ENCODE measurements around the gene SIGLEC14. TPM values are rescaled to one million over a fixed set of nuclear protein-coding genes. Genes with fewer than 3 reads are reported as not detected.
"Not testable (repeated sequence)": the region's sequence is repeated elsewhere in the genome, so short reads cannot be mapped to it uniquely, and the experiment has no call there.

SIGLEC14 gene, protein sequence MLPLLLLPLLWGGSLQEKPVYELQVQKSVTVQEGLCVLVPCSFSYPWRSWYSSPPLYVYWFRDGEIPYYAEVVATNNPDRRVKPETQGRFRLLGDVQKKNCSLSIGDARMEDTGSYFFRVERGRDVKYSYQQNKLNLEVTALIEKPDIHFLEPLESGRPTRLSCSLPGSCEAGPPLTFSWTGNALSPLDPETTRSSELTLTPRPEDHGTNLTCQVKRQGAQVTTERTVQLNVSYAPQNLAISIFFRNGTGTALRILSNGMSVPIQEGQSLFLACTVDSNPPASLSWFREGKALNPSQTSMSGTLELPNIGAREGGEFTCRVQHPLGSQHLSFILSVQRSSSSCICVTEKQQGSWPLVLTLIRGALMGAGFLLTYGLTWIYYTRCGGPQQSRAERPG
- not detected in 2 replicates for total RNA-seq

DNA sequence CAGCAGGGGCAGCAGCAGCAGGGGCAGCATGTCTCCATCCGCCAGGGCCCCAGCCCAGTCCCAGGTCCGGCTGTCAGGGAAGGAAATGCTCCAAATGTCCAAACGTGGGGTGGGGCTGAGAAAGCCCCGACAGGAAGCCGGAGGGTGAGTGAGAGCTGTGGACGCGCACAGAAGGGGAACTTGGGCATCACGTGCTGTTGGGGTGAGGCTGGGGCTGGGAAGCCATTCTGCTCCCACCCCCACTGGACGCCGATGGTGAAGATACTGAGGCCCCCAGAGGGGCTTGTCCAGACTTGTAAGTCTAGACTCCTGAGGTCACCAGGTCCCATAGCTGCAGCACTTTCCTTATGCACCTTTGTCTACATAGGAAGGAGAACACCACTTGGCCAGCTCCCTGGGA, at the start of gene SIGLEC14:
Gene SIGLEC14 (minus strand): TSS at position 96 of the 400 bp plus-strand sequence. CDS start 66 bp downstream, at position 30.
- intact Hi-C loops (cut with micrococcal nuclease) = not testable (repeated sequence)

DNA sequence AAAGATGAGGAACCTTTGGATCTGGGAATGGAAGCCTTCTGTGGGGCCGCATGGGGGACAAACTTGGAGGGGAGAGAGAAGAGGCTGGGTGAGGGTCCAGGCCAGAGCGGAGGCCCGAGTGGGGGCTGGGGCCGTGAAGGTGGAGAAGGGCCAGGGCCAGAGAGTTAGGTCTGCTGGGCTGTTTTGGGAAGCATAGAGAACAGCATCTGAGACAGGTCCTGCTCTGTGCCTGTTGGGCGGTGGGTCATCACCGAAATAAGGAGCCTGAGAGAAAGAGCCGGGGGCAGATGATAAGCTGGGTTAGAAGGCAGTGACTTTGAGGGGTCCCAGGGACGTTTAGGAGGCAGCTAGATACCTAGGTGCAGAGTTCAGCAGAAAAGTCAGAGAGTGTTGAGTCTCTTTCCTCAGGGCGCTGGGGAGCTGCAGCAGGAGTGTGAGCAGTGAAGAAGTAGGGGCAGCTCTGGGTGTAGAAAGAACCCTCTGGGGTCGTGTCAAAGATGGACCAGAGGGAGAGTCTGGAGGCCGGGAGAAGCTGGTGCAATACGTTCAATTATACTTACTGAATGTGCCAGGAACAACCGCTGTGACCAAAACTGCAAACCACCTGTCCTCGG, 49.2 kb upstream of the SIGLEC14 start:
- intact Hi-C loops (cut with micrococcal nuclease) = no loop called here

DNA sequence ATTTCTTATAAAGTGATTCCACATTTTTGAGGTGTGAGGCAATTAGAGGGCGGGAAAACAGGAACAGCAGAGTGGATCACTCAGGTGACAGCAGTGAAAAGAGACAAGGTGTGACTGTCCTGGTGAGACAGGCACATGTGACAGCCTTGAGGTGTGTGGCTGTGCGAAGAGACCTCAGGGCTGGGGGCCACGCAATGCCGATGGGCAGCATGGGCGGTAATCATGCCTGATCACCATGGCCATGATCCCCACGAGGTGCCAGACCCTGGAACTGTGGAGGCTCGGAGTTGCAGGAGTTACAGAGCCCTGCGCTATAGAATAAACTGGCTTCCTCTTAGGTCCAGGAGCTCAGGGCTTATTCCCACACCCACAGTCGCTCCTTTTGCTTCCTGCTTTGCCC, 48.5 kb upstream of the SIGLEC14 start:
- intact Hi-C loops (cut with micrococcal nuclease) = no loop called here

DNA sequence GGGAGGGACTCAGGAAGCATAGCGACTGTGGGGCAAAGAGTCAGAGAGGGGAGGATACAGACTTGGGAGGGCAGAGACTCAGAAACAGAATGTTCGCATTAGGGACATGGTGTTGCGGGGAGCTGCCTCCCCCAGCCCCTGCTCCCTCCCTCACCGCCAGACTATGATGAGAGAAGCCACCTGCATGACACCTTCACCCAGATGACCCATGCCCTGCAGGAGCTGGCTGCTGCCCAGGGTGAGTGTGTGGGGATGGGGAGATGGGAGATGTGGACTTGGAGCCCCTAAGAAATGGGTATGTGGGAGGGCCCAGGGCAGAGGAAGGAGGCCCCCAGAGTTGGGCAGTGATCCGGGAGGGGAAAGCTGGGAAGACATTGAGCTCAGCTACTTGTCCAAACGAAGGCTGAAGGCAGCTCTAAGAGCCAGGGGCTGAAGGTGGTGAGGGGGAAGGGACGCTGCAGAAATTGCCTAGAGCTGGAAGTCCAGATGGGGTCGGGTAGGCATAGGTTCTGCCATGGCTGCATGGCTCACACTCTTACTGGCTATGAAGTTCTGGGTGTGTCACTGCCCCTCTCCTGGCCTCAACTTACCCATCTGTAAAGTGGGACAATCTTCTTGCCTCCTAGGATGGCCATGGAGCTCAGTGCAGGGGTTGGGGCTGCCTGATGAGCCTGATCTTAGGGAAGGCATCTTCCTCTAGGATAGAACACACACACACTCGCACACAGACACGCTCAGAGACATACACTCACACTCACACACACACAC, 47.9 kb upstream of the SIGLEC14 start:
- intact Hi-C loops (cut with micrococcal nuclease) = no loop called here

DNA sequence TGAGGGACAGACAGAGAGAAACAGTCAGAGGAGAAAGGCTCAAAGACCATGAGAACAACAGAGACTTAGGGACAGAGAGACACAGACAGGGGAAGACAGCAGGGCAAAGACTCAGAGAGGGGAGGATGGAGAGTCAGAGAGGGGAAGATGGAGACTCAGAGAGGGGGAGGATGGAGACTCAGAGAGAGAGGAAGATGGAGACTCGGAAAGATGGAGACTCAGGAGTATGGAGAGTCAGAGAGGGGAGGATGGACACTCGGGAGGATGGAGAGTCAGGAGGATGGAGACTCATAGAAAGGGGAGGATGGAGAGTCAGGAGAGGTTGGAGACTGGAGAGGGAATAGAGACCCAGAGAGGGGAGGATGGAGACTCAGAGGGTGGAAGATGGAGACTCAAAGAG, 47.2 kb upstream of the SIGLEC14 start:
- intact Hi-C loops (cut with micrococcal nuclease) = no loop called here

DNA sequence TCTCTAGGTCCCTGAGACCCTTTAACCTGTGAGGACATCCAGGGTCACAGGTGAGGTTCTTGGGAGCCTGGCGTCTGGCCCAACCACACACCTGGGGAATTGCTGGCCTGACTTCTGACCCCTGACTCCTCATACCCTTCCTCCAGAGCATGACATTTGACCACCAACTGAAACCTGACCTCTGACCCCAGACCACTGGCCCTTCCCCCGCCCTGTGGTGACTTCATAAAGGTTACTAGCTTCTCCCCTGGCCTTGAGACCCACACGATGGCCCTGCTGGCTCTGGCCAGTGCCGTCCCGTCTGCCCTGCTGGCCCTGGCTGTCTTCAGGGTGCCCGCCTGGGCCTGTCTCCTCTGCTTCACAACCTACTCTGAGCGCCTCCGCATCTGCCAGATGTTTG, 46.6 kb upstream of the SIGLEC14 start, which contains the start of gene SPACA6:
Gene SPACA6 (plus strand): TSS at position 71 of the 400 bp plus-strand sequence. CDS start 197 bp downstream, at position 268.
- intact Hi-C loops (cut with micrococcal nuclease) = no loop called here

DNA sequence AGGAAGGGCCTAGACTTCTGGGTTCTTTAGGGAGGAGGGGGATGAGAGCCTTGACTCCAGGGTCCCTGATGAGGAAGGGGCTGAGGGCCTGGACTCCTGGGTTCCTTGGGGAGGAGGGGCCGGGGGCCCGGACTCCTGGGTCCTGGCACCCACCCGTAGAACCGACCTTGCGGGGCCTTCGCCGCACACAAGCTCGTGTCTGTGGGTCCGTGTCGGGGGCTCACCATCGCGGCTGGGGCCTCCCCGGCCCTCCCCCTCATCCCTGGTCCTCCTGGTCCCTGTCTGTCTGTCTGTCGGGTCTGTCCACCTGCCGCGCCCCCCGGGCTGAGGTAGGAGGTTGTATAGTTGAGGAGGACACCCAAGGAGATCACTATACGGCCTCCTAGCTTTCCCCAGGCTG, 45.8 kb upstream of the SIGLEC14 start:
- intact Hi-C loops (cut with micrococcal nuclease) = no loop called here

DNA sequence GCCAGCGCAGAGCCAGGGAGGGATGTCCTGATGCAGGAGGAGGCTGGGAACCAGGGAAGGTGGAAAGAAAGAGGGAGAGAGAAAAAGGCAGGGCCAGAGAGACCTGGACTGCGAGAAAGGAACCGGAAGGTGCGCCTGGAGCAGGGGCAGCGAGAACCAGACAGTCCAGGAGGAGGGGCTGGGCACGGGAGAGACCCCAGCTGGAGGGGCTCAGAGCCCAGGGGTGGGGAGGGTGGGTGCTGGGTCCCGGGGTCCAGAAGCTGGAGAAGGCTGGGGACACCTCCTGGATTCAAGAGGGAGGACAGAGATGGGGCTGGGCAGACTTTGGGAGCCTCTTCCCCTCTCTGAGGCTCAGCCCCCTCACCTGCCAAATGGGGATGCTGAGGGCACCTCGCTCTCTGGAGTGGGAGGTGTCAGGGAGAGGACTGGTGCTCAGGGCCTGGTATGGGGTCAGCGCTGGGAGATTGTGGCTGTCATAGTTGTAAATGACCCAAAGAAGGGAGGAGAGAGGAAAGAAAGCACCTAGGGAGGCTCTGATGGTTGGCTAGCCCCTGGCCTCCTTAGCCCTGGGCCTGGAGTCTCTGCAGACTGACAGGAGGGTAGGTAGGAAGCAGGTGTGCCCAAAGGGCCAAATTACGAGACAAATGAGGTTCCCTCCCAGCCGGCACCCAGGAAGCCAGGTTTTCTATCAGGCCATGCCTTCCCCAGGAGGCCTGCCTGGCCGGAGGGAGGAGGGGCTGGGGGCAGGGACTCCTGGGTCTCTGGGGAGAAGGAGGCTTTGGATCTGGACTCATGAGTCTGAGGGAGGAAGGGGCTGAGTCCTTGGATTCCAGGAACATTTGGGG, 45.2 kb upstream of the SIGLEC14 start:
- intact Hi-C loops (cut with micrococcal nuclease) = no loop called here

DNA sequence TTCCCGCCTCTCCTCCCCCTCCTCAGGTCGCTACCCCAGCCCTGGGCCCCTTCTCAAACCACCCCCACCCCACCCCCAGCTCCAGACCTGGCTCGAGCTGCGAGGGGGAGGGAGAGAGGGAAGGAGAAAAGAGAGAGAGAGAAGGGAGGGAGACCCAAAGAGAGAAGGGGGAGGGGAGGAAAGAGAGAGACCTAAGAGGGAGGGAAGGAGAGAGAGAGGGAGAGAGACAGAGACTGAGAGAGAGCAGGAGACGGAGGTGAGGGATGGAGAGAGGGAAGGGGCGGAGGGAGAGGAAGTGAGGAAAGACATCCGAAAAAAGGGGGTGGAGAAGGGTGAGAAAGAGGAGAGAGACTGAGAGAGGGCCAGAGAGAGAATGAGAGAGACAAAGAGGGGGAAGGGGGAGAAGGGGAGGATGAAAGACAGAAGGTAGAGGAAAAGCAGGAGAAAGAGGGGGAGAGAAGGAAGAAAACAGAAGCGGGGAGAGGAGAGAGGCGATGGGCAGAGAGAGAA, 44.5 kb upstream of the SIGLEC14 start:
- intact Hi-C loops (cut with micrococcal nuclease) = no loop called here

DNA sequence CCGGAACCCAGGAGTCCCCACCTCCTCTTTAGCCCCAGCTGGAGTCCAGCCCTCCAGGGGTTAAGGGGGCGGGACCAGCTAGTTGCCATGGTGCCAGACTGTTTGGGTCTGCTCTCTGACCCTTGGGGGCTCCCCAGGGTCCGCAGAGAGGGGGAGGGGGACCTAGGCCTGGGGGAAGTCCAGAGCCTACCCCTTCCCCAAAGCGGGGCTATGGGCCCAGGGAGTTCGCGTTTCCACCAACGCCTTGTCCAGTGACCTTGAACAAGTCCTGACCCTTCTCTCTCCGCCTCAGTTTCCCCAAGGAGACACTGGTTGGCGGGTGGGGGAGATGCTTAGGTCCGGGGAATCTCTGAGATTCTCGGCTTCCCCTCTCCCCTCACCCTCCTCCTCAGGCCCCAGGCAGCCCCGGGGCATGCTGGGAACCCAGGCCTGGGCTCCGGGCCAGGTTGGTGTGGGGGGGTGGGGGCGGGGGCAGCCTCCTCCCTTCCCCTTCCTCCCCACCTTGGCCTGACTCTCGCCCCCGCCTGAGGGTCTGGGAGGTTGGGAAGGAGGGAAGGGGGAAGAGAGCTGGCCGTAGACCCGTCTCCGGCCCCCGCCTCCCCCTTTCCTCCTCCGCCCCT, 43.9 kb upstream of the SIGLEC14 start:
- intact Hi-C loops (cut with micrococcal nuclease) = loop anchor here (1.0 kb wide), 1 partner anchor 14 kb away; no protein-coding TSS in a partner anchor

DNA sequence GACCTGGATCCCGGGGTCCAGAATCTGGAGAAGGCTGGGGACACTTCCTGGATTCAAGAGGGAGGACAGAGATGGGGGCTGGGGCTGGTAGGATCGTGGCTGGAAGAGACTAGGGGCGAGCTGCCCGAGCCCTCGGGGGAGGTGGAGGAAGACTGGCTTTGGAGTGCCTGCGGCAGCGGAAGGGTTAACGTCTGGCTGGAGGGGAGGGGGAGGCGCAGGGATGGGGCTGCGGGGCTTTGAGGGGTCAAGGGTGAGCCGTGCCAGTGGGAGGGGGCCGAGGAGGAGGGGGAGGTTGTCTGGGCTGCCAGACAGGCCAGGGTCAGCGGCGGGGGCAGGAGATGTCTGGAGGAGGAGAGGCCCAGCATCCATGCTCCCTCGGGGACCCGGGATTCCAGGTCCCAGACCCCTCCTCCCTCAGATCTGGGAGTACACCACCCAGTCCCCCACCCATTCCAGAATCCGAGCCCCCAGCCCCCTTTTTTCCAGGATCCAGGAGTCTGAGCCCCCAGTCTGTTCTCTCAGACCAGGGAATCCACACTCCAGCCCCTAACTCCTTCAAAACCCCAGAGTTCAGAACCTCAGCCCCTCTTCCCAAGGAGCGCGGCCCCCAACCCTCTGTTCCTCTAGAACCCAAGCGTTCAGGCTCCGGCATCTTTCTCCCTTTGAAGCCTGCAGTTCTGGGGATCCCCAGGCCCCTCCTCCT, 43.3 kb upstream of the SIGLEC14 start:
- intact Hi-C loops (cut with micrococcal nuclease) = loop anchor here (1.0 kb wide), 1 partner anchor 14 kb away; no protein-coding TSS in a partner anchor

DNA sequence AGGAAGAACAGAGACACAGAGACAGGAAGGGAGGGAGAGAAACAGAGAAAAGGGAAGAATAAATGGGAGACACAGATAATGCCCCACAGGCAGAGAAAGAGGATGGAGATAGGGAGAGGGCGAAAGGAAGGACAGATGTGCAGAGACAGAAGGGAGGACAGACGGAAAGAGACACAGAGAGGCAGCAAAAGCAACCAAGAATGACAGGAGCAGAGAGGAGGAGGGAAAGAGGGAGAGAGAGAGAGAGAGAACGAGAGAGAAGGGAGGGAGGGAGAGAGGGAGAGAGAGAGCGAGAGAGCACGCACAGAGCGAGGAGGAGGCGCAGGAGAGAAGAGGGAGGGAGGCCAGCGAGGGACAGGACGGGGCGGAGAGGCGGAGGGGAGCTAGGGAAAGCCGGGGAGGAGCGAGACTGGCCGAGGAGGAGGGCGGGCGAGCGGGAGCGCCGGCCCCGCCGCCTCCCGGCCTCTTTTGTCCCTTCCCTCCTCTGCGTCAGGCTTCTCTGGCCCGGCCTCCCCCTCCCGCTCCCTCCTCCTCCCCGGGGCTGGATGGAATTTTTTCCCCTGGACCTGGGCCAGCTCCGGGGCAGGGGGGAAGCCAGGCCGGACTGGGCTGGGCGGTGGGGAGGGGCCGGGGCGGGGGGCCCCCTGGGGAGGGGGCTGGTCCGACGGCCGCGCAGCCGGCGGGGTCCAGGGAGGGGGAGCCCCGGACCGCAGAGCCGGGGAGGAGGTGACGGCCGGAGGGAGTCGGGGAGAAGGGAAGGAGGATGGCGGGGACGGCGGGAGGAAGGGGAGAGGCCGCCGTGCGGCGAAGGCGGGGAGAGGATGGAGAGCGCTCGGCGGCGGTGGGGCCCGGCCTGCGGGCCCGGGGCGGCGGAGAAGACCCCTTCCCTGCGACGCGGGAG, 42.3 kb upstream of the SIGLEC14 start:
- intact Hi-C loops (cut with micrococcal nuclease) = no loop called here

DNA sequence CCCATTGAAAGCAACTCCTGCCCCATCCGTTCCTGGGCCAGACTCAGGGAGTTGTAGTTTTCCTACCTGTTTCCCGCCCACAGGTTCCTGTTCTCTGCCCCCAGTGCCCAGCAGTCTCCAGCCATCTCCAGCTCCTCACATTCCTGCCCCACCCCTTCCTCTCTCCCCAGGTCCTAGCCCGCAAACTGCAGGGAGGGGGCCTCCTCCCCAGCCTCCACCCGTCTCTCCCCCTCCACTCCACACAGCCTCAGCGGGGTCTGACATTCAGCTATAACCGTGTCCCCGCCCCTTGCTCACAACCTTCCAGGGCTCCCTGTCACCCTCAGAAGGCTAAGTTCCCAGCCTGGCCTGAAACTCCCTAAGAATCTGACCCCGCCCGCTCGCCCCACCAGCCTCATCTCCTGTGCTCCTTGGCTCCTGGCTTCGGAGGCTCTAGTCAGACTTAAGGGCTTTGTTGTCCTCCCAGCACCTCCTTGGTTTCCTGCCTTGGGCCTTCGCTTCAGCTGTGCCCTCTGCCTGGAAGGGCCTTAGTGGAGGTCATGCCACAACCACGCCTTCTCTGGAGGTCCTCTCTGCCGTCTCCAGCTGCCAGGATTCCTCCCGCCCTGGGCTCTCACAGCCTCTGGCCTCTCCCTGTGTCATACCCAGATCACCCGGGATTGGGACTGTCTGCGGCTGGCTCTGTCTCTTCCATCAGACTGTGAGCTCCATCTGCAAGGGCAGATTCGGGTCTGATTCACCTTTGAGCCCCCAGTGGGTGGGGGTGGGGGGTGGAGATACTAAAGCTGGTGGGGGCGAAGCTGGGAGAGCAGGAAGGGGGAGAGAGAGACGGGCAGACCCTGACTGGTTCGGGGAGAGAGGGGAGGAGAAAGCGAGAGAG, 41.4 kb upstream of the SIGLEC14 start:
- intact Hi-C loops (cut with micrococcal nuclease) = no loop called here

DNA sequence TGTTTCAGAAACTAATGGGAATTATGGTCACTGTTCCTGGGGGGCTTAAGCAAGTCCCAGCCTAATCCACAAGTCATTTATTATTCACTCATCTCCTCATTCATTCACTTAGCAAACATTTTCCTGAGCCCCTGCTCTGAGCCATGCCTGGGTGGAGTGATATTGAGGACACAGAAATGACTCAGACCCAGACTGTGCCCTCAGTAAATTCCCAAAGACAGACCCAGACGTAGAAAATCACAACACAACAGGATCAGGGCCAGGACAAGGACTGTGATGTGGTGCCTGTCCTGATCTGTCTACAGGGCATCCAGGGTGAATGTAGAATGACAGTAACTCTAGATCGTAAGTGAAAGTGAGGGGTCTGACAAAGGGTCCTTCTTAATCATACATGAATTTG, 39.5 kb upstream of the SIGLEC14 start:
- intact Hi-C loops (cut with micrococcal nuclease) = no loop called here

DNA sequence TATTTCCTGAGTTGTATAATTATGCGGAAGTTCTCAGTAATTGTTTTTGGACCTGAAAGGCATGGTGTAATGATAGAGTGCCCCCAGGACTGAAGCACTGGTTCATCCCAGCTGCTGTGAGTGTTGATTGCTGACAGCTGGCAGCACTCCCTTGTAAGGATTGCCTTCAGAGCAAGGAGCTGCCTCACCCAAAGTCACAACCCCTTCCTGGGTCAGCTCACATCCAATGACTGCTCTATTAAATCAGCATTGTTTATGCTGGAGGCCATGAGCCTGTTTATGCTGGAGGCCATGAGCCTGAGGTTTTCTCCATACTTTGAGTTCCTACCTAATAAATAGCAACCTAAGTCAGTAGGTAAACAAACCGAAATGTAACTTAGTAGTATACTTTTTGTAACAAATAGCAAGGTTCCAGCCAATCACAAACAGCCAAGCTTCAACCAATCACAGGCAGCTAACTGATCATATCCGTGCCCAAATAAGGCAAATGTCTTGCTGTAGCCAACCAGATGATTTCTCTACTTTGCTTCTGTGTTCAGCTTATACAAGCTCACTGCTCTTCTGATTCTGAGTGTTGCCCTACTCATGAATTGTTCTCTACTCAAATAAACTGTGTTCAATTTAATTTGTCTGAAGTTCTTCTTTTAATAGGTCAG, 34.8 kb upstream of the SIGLEC14 start:
- intact Hi-C loops (cut with micrococcal nuclease) = no loop called here

DNA sequence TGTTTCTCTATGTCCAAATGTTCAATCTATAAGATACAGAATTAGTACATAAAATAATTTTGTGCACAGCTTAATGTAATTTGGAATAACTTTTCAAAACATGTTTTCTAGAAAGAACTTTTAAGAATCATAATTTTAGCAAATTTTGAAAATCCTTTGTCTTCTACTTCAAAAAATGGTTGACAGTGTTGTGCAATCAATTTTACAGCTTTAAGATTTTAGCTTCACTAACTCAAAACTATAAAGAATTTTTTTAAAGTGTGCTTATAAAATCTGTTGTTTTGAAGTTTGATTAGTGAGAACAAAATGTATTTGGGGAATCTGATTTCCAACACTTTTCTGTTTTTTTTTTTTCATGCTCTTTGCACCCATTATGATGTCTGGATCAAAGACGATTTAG, 33.8 kb upstream of the SIGLEC14 start:
- intact Hi-C loops (cut with micrococcal nuclease) = no loop called here

DNA sequence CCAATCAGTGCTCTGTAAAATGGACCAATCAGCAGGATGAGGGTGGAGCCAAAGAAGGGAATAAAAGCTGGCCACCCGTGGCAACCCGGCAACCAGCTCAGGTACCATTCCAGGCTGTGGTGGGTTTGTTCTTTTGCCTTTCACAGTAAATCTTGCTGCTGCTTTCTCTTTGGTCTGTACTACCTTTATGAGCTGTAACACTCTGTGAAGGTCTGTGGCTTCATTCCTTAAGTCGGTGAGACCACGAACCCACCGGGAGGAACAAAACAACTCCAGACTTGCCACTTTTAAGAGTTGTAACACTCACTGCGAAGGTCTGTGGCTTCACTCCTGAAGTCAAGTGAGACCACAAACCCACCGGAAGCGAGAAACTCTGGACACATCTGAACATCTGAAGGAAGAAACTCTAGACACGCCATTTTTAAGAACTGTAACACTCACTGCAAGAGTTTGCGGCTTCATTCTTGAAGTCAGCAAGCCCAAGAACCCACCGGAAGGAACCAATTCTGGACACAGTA, 30.0 kb upstream of the SIGLEC14 start:
- intact Hi-C loops (cut with micrococcal nuclease) = no loop called here
